B cell (primary cell): ENCODE results near the gene PAQR6. TPM values are rescaled to one million over a fixed set of nuclear protein-coding genes. Genes with fewer than 3 reads are reported as not detected.
A peak's percentile ranks its signal among the peaks of the same experiment; 100 is the strongest.

Experiments used
- ATAC-seq: fragments of 200-7000 bp; cut with Tn5 transposase; one replicate; pipeline ENCODE4 v1.10.0; 2021; ENCODE audit warnings: low read depth, mild to moderate bottlenecking, moderate number of reproducible peaks, moderate library complexity
- CTCF ChIA-PET: fragments of 350-600 bp; sonication (Branson Sonifier 250); formaldehyde crosslinking; loops from one replicate; lab custom pipeline; 2021; ENCODE audit warnings: antibody characterized with exemption, inconsistent platforms; lab: Charles Lee
- POLR2A ChIA-PET: fragments of 350-600 bp; sonication (Branson Sonifier 250); formaldehyde crosslinking; loops from one replicate; lab custom pipeline; 2021; ENCODE audit warnings: antibody characterized with exemption; lab: Charles Lee
- DNase-seq: peaks from one replicate; pipeline ENCODE4 v3.0.0; 2013
- H2AFZ ChIP-seq: 2 replicates; pipeline ENCODE4 v1.6.1; 2012; ENCODE audit warnings: mild to moderate bottlenecking, low read depth, low read length; ENCODE audit not compliant: insufficient read depth, poor library complexity, severe bottlenecking
- H3K27ac ChIP-seq, 2 donors: 1 replicate in 1 of 2; 2 replicates in 1 of 2; pipeline ENCODE4 v1.5.1; 2012 to 2013; ENCODE audit warnings: low read length in 2 of 2, mild to moderate bottlenecking in 2 of 2, moderate library complexity in 1 of 2
- H3K27me3 ChIP-seq, 4 experiments: fragments of 200-600 bp in 1 of 4; sonication (generic) in 1 of 4; replicated peaks in 1 of 4; 1 replicate in 2 of 4; 2 replicates in 2 of 4; pipeline versions ENCODE4 v1.6.1 to v1.7.0; 2013 to 2016; ENCODE audit warnings: low read length in 3 of 4, mild to moderate bottlenecking in 2 of 4, mixed read lengths in 1 of 4, moderate library complexity in 1 of 4; ENCODE audit not compliant: insufficient read depth in 4 of 4, control insufficient read depth in 3 of 4; ENCODE audit errors: control extremely low read depth in 1 of 4
- H3K36me3 ChIP-seq, 2 experiments: replicated peaks in 1 of 2; 1 replicate in 1 of 2; 2 replicates in 1 of 2; pipeline versions ENCODE4 v1.6.1 to v1.7.1; 2013; ENCODE audit warnings: low read length in 1 of 2; ENCODE audit not compliant: insufficient read depth in 2 of 2, control insufficient read depth in 1 of 2; ENCODE audit errors: control extremely low read depth in 1 of 2, extremely low read depth in 1 of 2
- H3K4me1 ChIP-seq, 2 donors: fragments of 200-600 bp in 1 of 2; sonication (generic) in 1 of 2; 1 replicate in 1 of 2; 2 replicates in 1 of 2; pipeline versions ENCODE4 v1.5.1 to v1.6.1; 2013 to 2017; ENCODE audit warnings: low read length in 2 of 2; ENCODE audit not compliant: control insufficient read depth in 2 of 2, insufficient read depth in 2 of 2
- H3K4me2 ChIP-seq: replicated peaks from 2 replicates; pipeline ENCODE3; 2012; ENCODE audit warnings: mild to moderate bottlenecking, low read depth, low read length; ENCODE audit not compliant: poor library complexity, severe bottlenecking
- H3K4me3 ChIP-seq, 5 experiments: fragments of 200-600 bp in 1 of 5; sonication (generic) in 1 of 5; 1 replicate in 3 of 5; 2 replicates in 2 of 5; pipeline versions ENCODE4 v1.5.1 to v1.7.0; 2011 to 2016; ENCODE audit warnings: low read length in 4 of 5, mild to moderate bottlenecking in 4 of 5, low read depth in 2 of 5, control low read depth in 1 of 5, moderate library complexity in 1 of 5; ENCODE audit not compliant: insufficient read depth in 1 of 5; ENCODE audit errors: control extremely low read depth in 1 of 5, extremely low read depth in 1 of 5
- H3K79me2 ChIP-seq: fragments of 200-600 bp; sonication (generic); one replicate; pipeline ENCODE4 v1.6.0; 2016; ENCODE audit warnings: low read length; ENCODE audit not compliant: control insufficient read depth, insufficient read depth
- H3K9ac ChIP-seq: fragments of 200-600 bp; sonication (generic); 2 replicates; pipeline ENCODE4 v1.6.1; 2017; ENCODE audit warnings: mild to moderate bottlenecking, low read length, moderate library complexity
- H3K9me3 ChIP-seq, 3 donors: one replicate each; pipeline versions ENCODE4 v1.6.1 to v1.7.1; 2013; ENCODE audit warnings: low read length in 2 of 3; ENCODE audit not compliant: control insufficient read depth in 2 of 3, insufficient read depth in 1 of 3; ENCODE audit errors: control extremely low read depth in 1 of 3
- H4K20me1 ChIP-seq: 2 replicates; pipeline ENCODE4 v1.6.0; 2012; ENCODE audit warnings: mild to moderate bottlenecking, low read length; ENCODE audit not compliant: insufficient read depth, control insufficient read depth, poor library complexity, severe bottlenecking
- H3K27ac Mint-ChIP-seq: one replicate; pipeline ENCODE4 v1.8.0; 2021; ENCODE audit warnings: mixed read lengths
- H3K27me3 Mint-ChIP-seq: one replicate; pipeline ENCODE4 v1.8.0; 2021; ENCODE audit warnings: mixed read lengths
- H3K4me1 Mint-ChIP-seq: one replicate; pipeline ENCODE4 v1.8.0; 2021; ENCODE audit warnings: mixed read lengths
- H3K4me3 Mint-ChIP-seq: one replicate; pipeline ENCODE4 v1.8.0; 2021; ENCODE audit warnings: mixed read lengths
- H3K9me3 Mint-ChIP-seq: one replicate; pipeline ENCODE4 v1.8.0; 2022; ENCODE audit warnings: mixed read lengths; ENCODE audit not compliant: insufficient read depth
- EZH2 ChIP-seq: IDR thresholded peaks from 2 replicates; pipeline ENCODE4 v1.6.1; 2012; ENCODE audit warnings: borderline replicate concordance, low read depth, mild to moderate bottlenecking, moderate library complexity, low read length; ENCODE audit not compliant: insufficient read depth, poor library complexity, severe bottlenecking
- WGBS: methylation state at CpG from one replicate; pipeline ENCODE4 v1.1.5; 2013; ENCODE audit warnings: missing lambda C conversion rate; ENCODE audit not compliant: insufficient coverage; 5-methylcytosine and 5-hydroxymethylcytosine counted together
- intact Hi-C: fragments of 100-400 bp; cut with micrococcal nuclease; formaldehyde crosslinking; loops from one replicate; pipeline ENCODE4 v1.10.0; 2022
- polyA plus RNA-seq: library from polyadenylated mRNA; depleted of rRNA; stranded (reverse); fragments of >200 nt; gene quantifications from 2 replicates; pipeline ENCODE4 v1.2.3, GENCODE V29; 2012
- total RNA-seq, 2 donors: library from RNA; stranded (reverse); fragments of 120-200 nt in 1 of 2; gene quantifications; 1 replicate in 1 of 2; 2 replicates in 1 of 2; pipeline versions ENCODE4 v1.2.3 to v1.2.4, GENCODE V29; 2013 to 2022
- TF ChIP-seq, protein P1 (sequence below): fragments of 200-600 bp; IDR thresholded peaks from one replicate; pipeline ENCODE4 v1.8.0; 2022; ENCODE audit warnings: antibody characterized with exemption, mild to moderate bottlenecking

Gene PAQR6
- total and polyA plus RNA-seq, 2 donors (not counting 1 experiment from before 2014, with no cell fraction given) = 1.3 to 1.8 TPM

DNA sequence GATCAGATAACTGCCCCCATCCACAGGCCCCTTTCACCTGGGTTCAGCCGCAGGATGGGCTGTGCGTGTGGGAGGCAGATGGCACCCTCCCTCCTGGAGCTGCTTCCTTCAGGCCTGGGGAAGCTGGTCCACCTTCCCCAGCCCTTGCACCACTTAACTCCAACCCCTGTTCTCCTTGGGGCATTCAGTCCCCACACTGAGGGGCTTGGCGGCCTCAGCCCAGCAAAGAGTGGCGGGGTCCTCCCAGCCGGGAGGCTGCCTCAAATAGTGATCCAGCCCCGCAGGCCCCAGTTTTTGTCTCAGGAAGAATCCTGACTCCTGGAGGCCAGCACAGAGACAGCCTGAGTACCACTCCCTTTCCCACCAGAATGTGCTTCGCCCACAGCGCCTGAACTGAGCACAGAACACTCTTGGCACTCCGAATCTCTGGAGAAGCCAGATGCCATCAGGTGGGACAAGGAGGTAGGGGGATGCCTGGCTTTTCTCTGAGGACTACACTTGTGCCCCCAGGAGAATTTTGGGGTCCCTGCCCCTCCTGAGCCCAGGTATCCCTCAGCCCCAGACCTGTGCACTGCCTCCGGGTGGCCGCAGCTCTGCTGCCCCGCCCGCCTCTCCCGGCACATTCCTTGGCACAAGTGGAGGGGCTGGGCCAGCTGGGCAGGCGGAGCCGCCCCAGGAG, 936 bp downstream of the PAQR6 start:
- Histone ChIP-seq H3K27me3 (peaks cover 0 to 12% (median 0%) of the 10 kb centered on the region in 4 experiments), H3K9me3 (peaks cover 0 to 3% (median 0%) of the 10 kb centered on the region in 3 donors), H2AFZ (no peak overlapping the region), H3K36me3 (peaks cover 0 to 19% of the 10 kb centered on the region in 2 experiments), H4K20me1 (no peaks in the 10 kb centered on the region), H3K79me2 (no peaks in the 10 kb centered on the region), H3K9ac (no peak overlapping the region), H3K27ac (no peak overlapping the region), H3K4me1 (peaks cover 14 to 15% of the 10 kb centered on the region in 2 donors), H3K4me3 (no peak overlapping the region), H3K4me2 (no peak overlapping the region)
- Mint-ChIP-seq H3K27me3 (peaks cover 7% of the 10 kb centered on the region), H3K4me3 (no peak overlapping the region), H3K27ac (no peak overlapping the region), H3K9me3 (no peaks in the 10 kb centered on the region), H3K4me1 (peaks cover 18% of the 10 kb centered on the region)
- 90% methylated on average over 15 of the region's 16 CpGs for WGBS
- DNase-seq (no peak), ATAC-seq (no peak)
- intact Hi-C loops = no loop called here
- TF ChIP-seq, protein P1, sequence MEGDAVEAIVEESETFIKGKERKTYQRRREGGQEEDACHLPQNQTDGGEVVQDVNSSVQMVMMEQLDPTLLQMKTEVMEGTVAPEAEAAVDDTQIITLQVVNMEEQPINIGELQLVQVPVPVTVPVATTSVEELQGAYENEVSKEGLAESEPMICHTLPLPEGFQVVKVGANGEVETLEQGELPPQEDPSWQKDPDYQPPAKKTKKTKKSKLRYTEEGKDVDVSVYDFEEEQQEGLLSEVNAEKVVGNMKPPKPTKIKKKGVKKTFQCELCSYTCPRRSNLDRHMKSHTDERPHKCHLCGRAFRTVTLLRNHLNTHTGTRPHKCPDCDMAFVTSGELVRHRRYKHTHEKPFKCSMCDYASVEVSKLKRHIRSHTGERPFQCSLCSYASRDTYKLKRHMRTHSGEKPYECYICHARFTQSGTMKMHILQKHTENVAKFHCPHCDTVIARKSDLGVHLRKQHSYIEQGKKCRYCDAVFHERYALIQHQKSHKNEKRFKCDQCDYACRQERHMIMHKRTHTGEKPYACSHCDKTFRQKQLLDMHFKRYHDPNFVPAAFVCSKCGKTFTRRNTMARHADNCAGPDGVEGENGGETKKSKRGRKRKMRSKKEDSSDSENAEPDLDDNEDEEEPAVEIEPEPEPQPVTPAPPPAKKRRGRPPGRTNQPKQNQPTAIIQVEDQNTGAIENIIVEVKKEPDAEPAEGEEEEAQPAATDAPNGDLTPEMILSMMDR = no peak
- no peak for TF ChIP-seq EZH2
- ChIA-PET CTCF (interaction anchor here (1.4 to 2.1 kb wide), 3 partner anchors 21 to 101 kb away, joined by 3 to 10 read pairs (median 5); no protein-coding TSS in a partner anchor), POLR2A (no interaction called here)

GRCh38 chr1:156246241-156246780, 1.5 kb downstream of the PAQR6 start:
- Histone ChIP-seq H3K36me3 (peaks cover 0 to 13% of the 10 kb centered on the region in 2 experiments), H3K4me3 (peak overlapping the region in 3 of 5 experiments; percentile 44 to 60 (median 50)), H3K9me3 (peaks cover 0 to 3% (median 0%) of the 10 kb centered on the region in 3 donors), H2AFZ (peak overlapping the region; percentile 75), H3K9ac (peak overlapping the region; percentile 69), H3K27me3 (peaks cover 0 to 12% (median 0%) of the 10 kb centered on the region in 4 experiments), H3K79me2 (no peaks in the 10 kb centered on the region), H3K27ac (no peak overlapping the region), H4K20me1 (no peaks in the 10 kb centered on the region), H3K4me1 (peaks cover 14 to 15% of the 10 kb centered on the region in 2 donors), H3K4me2 (peak overlapping the region; percentile 93)
- Mint-ChIP-seq H3K9me3 (no peaks in the 10 kb centered on the region), H3K4me3 (peak overlapping the region; percentile 66), H3K27ac (no peak overlapping the region), H3K4me1 (peaks cover 18% of the 10 kb centered on the region), H3K27me3 (peaks cover 7% of the 10 kb centered on the region)
- no peak for ATAC-seq
- peak; percentile 33 for DNase-seq
- intact Hi-C loops = no loop called here
- no peak for TF ChIP-seq EZH2
- TF ChIP-seq, protein P1 = no peak
- WGBS = 33% methylated on average over 6 of the region's 10 CpGs
- CTCF ChIA-PET = interaction anchor here (1.5 to 2.1 kb wide), 2 partner anchors 21 to 73 kb away, joined by 5 to 10 read pairs; no protein-coding TSS in a partner anchor
- POLR2A ChIA-PET = no interaction called here
